Tibial nerve (tissue), 4 donors: ENCODE data around the gene GRAMD1C. TPM values are rescaled to one million over a fixed set of nuclear protein-coding genes. Genes with fewer than 3 reads are reported as not detected.

Source experiments
- DNase-seq, 2 donors: peaks; one replicate each; pipeline ENCODE4 v3.0.0-alpha.2; 2019; ENCODE audit warnings: low spot score in 2 of 2
- H3K27ac ChIP-seq, 4 donors: fragments of 200-600 bp; sonication (generic) in 3 of 4; one replicate each; pipeline ENCODE4 v1.5.1; 2017 to 2019; ENCODE audit warnings: mild to moderate bottlenecking in 1 of 4
- H3K27me3 ChIP-seq, 2 donors: fragments of 200-600 bp; sonication (generic) in 1 of 2; one replicate each; pipeline versions ENCODE4 v1.5.1 to v1.6.0; 2017 to 2019
- H3K36me3 ChIP-seq, 3 donors: fragments of 200-600 bp; sonication (generic); one replicate each; pipeline ENCODE4 v1.5.1; 2018 to 2019
- H3K4me1 ChIP-seq, 4 donors: fragments of 200-600 bp; sonication (generic) in 3 of 4; one replicate each; pipeline ENCODE4 v1.5.1; 2017 to 2019
- H3K4me3 ChIP-seq, 4 donors: fragments of 200-600 bp; sonication (generic) in 3 of 4; one replicate each; pipeline ENCODE4 v1.5.1; 2017 to 2019; ENCODE audit warnings: mild to moderate bottlenecking in 1 of 4, moderate library complexity in 1 of 4
- H3K9me3 ChIP-seq, 4 donors: fragments of 200-600 bp; sonication (generic) in 3 of 4; one replicate each; pipeline ENCODE4 v1.5.1; 2017 to 2019
- CTCF ChIP-seq, 5 experiments: fragments of 200-600 bp in 3 of 5; fragments of 450-650 bp in 2 of 5; sonication (generic) in 3 of 5; IDR thresholded peaks; one replicate each; pipeline ENCODE4 v1.5.1; 2016 to 2019; ENCODE audit warnings: antibody characterized with exemption in 5 of 5, mild to moderate bottlenecking in 3 of 5, moderate library complexity in 2 of 5
- EP300 ChIP-seq, 2 donors: sonication (generic); formaldehyde crosslinking; IDR thresholded peaks; one replicate each; pipeline ENCODE4 v1.6.1; 2017; ENCODE audit warnings: antibody characterized with exemption in 2 of 2, mild to moderate bottlenecking in 1 of 2
- POLR2A ChIP-seq, 2 donors: fragments of 450-650 bp; IDR thresholded peaks; one replicate each; pipeline ENCODE4 v1.6.1; 2017; ENCODE audit warnings: antibody characterized with exemption in 2 of 2, mild to moderate bottlenecking in 2 of 2, moderate library complexity in 2 of 2
- WGBS, 2 donors: methylation state at CpG; one replicate each; pipeline ENCODE4 v1.1.5; 2018; 5-methylcytosine and 5-hydroxymethylcytosine counted together
- total RNA-seq, 4 donors: library from RNA; depleted of rRNA; stranded (reverse); fragments of >200 nt; gene quantifications; one replicate each; pipeline ENCODE4 v1.1.0, GENCODE V29; 2016

The GRAMD1C gene
- total RNA-seq, 4 donors from 2014 or later: 0.63 to 12.6 (median 1.2) TPM

- no peaks in the 10 kb centered on the region for H3K36me3 ChIP-seq
- H3K4me3 ChIP-seq: no peak overlapping the region
- no peak for DNase-seq
- peaks cover 0 to 4% (median 0%) of the 10 kb centered on the region in 4 donors for H3K4me1 ChIP-seq
- H3K27ac ChIP-seq: no peak overlapping the region
- H3K27me3 ChIP-seq: no peaks in the 10 kb centered on the region
- 83 to 93% methylated on average over 1 of the region's 1 CpG for WGBS, 2 donors
- H3K9me3 ChIP-seq: peaks cover 0 to 10% (median 0%) of the 10 kb centered on the region in 4 donors
- no peak for TF ChIP-seq EP300 (IDR thresholded peaks at IDR 0.05)
- no peak for TF ChIP-seq CTCF (IDR thresholded peaks at IDR 0.05)
- no peak for TF ChIP-seq POLR2A (IDR thresholded peaks at IDR 0.05)
Observed at GRCh38 chr3:113828600-113828999, 10.0 kb upstream of the GRAMD1C start.

- TF ChIP-seq EP300 (IDR thresholded peaks at IDR 0.05) (no peak), CTCF (IDR thresholded peaks at IDR 0.05) (no peak), POLR2A (IDR thresholded peaks at IDR 0.05) (no peak)
- Histone ChIP-seq H3K4me1 (peaks cover 0 to 4% (median 0%) of the 10 kb centered on the region in 4 donors), H3K4me3 (no peak overlapping the region), H3K9me3 (peaks cover 0 to 10% (median 0%) of the 10 kb centered on the region in 4 donors), H3K27me3 (no peaks in the 10 kb centered on the region), H3K27ac (no peak overlapping the region), H3K36me3 (no peaks in the 10 kb centered on the region)
- 82 to 86% methylated on average over 10 of the region's 10 CpGs for WGBS, 2 donors
- no peak for DNase-seq
Observed at GRCh38 chr3:113829576-113830354, 8.8 kb upstream of the GRAMD1C start.

GRCh38 chr3:113831103-113831355 is 7.6 kb upstream of the GRAMD1C start:
- no peak overlapping the region for H3K4me3 ChIP-seq
- H3K36me3 ChIP-seq: no peaks in the 10 kb centered on the region
- H3K4me1 ChIP-seq: peaks cover 0 to 4% (median 0%) of the 10 kb centered on the region in 4 donors
- no peaks in the 10 kb centered on the region for H3K27me3 ChIP-seq
- no peak overlapping the region for H3K27ac ChIP-seq
- 0% methylated on average over 1 of the region's 1 CpG for WGBS, 2 donors
- DNase-seq: no peak
- peaks cover 0 to 10% (median 0%) of the 10 kb centered on the region in 4 donors for H3K9me3 ChIP-seq
- TF ChIP-seq EP300 (IDR thresholded peaks at IDR 0.05): no peak
- no peak for TF ChIP-seq POLR2A (IDR thresholded peaks at IDR 0.05)
- TF ChIP-seq CTCF (IDR thresholded peaks at IDR 0.05): no peak

- Histone ChIP-seq H3K36me3 (no peaks in the 10 kb centered on the region), H3K4me3 (no peak overlapping the region), H3K27me3 (no peaks in the 10 kb centered on the region), H3K27ac (no peak overlapping the region), H3K4me1 (peaks cover 0 to 4% (median 0%) of the 10 kb centered on the region in 4 donors), H3K9me3 (peaks cover 0 to 10% (median 0%) of the 10 kb centered on the region in 4 donors)
- TF ChIP-seq EP300 (IDR thresholded peaks at IDR 0.05): no peak
- no peak for TF ChIP-seq CTCF (IDR thresholded peaks at IDR 0.05)
- TF ChIP-seq POLR2A (IDR thresholded peaks at IDR 0.05): no peak
- 60 to 62% methylated on average over 5 of the region's 5 CpGs for WGBS, 2 donors
- DNase-seq: no peak
Observed at GRCh38 chr3:113832477-113833164, 6.0 kb upstream of the GRAMD1C start.

GRCh38 chr3:113834983-113835382 is 3.6 kb upstream of the GRAMD1C start:
- no peak for DNase-seq
- Histone ChIP-seq H3K27me3 (no peaks in the 10 kb centered on the region), H3K27ac (no peak overlapping the region), H3K4me3 (no peak overlapping the region), H3K36me3 (no peaks in the 10 kb centered on the region), H3K9me3 (peaks cover 0 to 10% (median 0%) of the 10 kb centered on the region in 4 donors), H3K4me1 (peaks cover 0 to 11% (median 2%) of the 10 kb centered on the region in 4 donors)
- TF ChIP-seq POLR2A (IDR thresholded peaks at IDR 0.05) (no peak), EP300 (IDR thresholded peaks at IDR 0.05) (no peak), CTCF (IDR thresholded peaks at IDR 0.05) (no peak)
